PFSK-1 (cell line): ENCODE data around the gene HDAC2.

Experiments used
- FOXP2 ChIP-seq: optimal IDR thresholded peaks from 2 replicates; pipeline ENCODE3; 2011; ENCODE audit warnings: borderline replicate concordance, control low read depth, inconsistent platforms; ENCODE audit not compliant: insufficient read depth; ENCODE audit errors: extremely low read length, extremely low read depth
- POLR2AphosphoS5 ChIP-seq: IDR thresholded peaks from 2 replicates; pipeline ENCODE4 v1.6.1; 2012; ENCODE audit warnings: low read depth, mild to moderate bottlenecking, control low read depth, low read length, moderate library complexity
- REST ChIP-seq, 2 experiments: IDR thresholded peaks; 2 replicates each; pipeline versions ENCODE4 v1.6.1 to v1.8.0; 2011 to 2012; ENCODE audit warnings: low read depth in 2 of 2, low read length in 2 of 2, control low read depth in 1 of 2, inconsistent platforms in 1 of 2, mild to moderate bottlenecking in 1 of 2, moderate library complexity in 1 of 2; ENCODE audit not compliant: insufficient read depth in 1 of 2
- SIN3A ChIP-seq: IDR thresholded peaks from 2 replicates; pipeline ENCODE4 v1.6.1; 2012; ENCODE audit warnings: mild to moderate bottlenecking, low read length, moderate library complexity, borderline replicate concordance; ENCODE audit not compliant: insufficient read depth
- TAF1 ChIP-seq: IDR thresholded peaks from 2 replicates; pipeline ENCODE4 v1.6.1; 2012; ENCODE audit warnings: low read length, control low read depth, borderline replicate concordance; ENCODE audit not compliant: insufficient read depth

HDAC2 gene

GRCh38 chr6:113886512-113886911, 84.4 kb downstream of the HDAC2 start:
- no peak for TF ChIP-seq POLR2AphosphoS5
- TF ChIP-seq REST (IDR thresholded peaks at IDR 0.05; ENCODE audit: insufficient read depth in 1 of 2, low read depth in 2 of 2, low read length in 2 of 2): no peak
- TF ChIP-seq TAF1: no peak
- TF ChIP-seq SIN3A: no peak
- no peak for TF ChIP-seq FOXP2

GRCh38 chr6:113884011-113884410, 86.9 kb downstream of the HDAC2 start:
- TF ChIP-seq POLR2AphosphoS5: no peak
- TF ChIP-seq FOXP2: no peak
- no peak for TF ChIP-seq TAF1
- TF ChIP-seq SIN3A: no peak
- no peak for TF ChIP-seq REST (IDR thresholded peaks at IDR 0.05; ENCODE audit: insufficient read depth in 1 of 2, low read depth in 2 of 2, low read length in 2 of 2)
